Daoy (cell line): Measurements from ENCODE around the gene TMEM191B. TPM values are rescaled to one million over a fixed set of nuclear protein-coding genes. Genes with fewer than 3 reads are reported as not detected.
"Not testable (repeated sequence)": the region's sequence is repeated elsewhere in the genome, so short reads cannot be mapped to it uniquely, and the experiment has no call there.

Experiments used
- DNase-seq: peaks from one replicate; pipeline ENCODE4 v3.0.0-alpha.2; 2015; ENCODE audit warnings: low read depth
- total RNA-seq: library from RNA; depleted of rRNA; stranded (reverse); fragments of >200 nt; shearing (Covaris generic); gene quantifications from 2 replicates; pipeline ENCODE4 v1.2.3, GENCODE V29; 2014; rRNA removed

TMEM191B gene
- total RNA-seq = 27.4 TPM in 1 of 2 replicates, not detected in the other

DNA sequence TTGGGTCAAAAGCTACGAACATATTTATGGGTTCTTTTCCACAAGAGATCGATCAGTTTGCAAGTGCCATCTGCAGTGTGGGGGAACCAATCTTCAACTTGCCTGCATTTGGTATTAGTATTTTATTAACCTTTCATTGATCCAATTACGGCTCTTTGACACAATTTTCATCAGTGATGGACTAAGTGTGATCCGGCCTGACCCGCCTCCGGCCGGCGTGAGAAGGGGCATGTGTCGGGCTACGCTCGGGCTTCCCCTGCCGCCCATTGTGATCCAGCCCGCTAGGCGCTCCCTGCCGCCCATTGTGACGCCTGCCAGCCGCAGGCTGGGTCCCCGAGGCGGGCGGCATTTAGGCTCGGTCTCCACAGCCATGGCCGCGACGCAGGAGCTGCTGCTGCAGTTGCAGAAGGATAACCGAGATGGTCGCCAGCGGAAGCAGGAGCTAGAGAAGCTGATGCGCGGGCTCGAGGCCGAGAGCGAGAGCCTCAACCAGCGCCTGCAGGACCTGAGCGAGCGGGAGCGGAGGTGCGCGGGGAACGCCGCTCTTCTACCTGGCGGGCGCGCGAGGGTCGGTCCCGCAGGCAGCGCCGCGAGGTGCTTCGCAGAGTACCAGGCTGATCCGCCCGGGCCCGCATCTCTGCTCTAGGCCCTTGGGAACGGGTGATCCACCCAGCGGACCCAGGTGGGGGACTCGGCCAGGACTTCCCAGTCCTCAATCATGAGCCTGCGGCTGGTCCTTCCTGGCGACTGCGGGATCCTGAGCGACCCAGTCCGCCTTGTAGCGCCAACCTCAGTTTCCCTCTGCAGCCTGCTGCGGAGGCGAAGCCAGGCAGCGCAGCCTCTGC lies at the start of gene TMEM191B:
Gene TMEM191B (plus strand): TSS at position 51 of the 845 bp plus-strand sequence. CDS start 179 bp downstream, at position 230.
- DNase-seq = not testable (repeated sequence)

DNA sequence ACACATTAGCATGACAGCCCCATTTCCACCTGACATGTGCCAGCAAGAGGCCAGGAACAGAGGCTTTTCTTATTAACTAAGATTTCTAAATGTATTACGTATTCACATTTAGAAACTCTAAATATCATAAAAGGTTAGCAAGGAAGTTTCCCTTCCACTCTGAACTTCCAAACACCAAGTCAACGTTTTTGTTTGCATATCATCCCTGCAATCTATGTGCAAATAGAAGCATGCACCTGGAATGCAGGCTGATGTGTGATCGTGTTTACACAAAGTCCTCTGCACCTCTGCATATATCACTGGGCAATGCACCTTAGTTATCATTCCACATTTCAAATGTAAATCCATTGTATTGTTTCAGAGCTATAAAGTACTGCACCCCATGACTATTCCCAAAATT lies 31.4 kb upstream of the TMEM191B start:
- DNase-seq = not testable (repeated sequence)

DNA sequence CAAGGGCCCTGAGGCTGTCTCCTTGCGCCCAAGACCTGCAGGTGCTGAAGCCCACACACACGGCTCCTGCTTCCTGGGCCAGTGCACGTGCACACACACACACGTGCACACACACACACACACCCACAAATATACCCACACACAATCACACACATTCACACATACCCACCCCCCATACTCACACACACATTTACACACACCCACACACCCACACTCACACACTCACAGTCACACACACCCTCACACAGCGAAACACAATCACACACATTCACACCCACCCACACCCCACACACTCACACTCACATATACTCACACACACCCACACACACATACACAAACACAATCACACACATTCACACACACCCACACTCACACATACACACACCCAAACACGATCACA lies 16.3 kb upstream of the TMEM191B start:
- DNase-seq = not testable (repeated sequence)

DNA sequence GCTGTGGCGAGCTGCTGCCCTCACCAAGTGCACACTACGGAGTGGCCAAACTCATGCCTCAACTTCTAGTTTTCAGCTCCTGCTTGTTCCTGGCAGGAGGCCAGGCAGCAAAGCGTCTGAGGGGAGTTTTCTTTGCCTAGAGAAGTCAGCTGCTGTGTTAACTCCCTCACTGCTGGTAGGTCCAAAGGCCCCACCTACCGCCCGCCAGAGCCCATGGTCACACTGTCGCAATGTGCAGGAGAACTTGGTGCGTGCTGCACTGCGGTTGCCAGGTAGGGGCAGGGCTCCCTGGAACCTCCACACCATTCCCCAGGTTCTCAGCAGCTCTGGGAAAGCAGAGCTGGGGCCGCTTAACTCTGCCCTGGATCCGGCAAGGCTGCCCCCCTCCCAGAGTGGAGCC lies 15.2 kb upstream of the TMEM191B start:
- not testable (repeated sequence) for DNase-seq

DNA sequence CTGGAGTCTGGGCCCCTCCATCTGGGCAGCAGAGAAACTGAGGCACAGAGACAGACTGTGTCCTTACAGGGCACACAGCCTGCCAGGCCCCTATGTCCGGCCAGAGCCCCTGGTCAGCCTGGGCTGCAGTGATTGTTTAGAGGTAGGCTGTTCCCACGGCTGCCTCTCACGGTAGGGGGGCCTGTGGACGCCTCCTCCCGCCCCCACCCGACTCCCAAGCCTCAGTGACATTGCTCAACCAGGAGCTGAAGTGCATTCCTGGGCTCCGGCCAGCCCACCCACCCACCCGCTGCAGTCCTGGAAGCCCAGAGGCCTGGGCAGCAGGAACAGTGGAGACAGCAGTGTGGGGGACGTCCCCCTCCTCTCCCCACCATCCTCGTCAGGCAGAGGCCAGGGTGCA lies 14.1 kb upstream of the TMEM191B start:
- not testable (repeated sequence) for DNase-seq

DNA sequence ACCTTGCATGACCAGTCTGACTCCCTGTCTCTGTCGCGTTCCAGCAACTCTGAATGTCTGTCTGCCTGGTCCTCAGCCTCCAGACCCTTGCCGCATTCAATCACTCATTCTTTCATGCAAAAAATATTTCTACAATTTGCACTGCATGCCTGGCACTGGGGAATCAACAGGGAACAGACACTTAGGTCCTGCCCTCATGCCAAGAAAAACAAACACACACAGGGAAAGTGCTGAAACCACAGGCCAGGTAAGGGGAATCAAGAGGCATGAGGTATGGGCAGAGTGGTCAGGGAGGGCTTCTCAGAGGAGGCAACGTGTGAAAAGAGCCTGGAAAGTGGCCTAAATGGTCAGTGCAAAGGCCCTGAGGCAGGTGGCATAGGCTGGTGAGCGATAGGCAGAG lies 9.5 kb upstream of the TMEM191B start, which contains the start of gene GGTLC3:
Gene GGTLC3 (minus strand): TSS at position 101 of the 400 bp plus-strand sequence. CDS start 264 bp downstream, outside the sequence.
- DNase-seq = not testable (repeated sequence)

DNA sequence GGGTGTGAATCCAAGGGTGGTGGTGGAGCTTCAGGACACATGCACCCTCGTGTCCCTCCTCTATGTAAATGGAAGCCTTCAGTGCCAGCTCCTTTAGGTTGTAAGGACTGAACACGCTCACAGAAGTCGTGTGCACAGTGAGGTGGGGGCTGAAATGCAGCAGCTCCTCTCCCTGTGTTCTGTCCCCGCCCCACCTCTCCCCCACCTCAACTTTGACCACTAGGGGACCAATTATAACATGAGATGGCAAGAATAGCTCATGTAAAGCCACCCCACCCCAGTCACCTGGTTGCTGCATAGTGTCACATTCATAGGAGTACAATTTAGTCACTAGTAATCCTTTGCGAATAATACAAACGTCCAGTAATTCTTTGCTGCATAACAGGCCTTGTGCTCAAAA lies 4.8 kb upstream of the TMEM191B start:
- not testable (repeated sequence) for DNase-seq

DNA sequence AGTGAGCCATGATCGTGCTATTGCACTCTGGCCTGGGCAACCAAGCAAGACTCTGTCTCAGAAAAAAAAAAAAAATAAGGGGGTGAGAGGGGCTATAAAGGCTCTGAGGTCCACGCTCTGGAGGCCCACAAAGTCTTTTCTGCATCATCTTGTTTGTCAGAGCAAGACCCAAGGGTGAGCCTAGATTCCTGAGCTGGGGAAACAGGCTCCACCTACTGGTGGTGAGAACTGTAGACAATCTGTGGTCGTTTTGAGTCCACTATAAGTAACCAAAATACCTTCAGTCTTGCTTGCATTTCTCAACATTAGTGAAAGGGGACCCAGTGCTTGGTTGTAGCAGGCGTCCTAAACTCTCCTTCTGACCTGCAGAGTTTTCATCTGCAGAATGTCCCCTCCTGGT lies 4.3 kb upstream of the TMEM191B start:
- DNase-seq = not testable (repeated sequence)

DNA sequence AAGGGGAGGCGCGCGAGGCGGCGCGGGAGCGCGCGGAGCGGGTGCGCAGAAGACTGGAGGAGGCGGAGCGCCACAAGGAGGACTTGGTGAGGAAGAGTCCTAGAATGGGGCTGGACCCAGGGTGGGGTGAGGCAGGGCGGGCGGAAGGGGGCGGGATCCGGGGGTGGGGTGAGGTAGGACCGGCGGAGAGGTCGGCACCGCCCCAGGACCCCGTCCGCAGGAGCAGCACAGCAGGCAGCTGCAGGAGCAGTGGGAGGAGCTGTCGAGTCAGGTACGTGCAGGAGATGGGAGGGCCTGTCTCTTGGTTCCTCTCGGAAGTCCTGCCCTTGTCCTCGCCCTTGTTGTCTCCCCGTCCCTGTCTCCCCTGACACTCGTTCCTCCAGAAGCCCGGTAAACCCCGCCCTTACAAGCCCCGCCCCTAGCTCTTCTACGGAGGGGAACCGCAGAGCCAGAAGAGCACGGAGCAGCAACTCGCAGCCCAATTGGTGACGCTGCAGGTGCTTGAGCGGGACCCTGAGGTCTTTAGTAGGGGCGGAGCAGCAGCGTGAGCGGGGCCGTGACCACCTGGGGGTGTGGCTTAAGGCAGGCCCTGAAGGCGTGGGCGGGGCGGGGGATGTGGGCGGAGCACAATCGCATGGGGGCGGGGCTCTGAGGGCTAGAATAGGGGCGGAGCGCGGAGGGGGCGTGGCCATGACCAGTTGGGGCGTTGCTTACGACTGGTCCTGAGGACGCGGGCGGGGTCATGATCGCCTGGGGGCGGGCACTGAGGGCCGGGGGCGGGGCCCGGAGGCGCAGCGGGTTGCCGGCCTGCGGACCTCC lies 1.2 kb downstream of the TMEM191B start:
- DNase-seq = peak; percentile 56

DNA sequence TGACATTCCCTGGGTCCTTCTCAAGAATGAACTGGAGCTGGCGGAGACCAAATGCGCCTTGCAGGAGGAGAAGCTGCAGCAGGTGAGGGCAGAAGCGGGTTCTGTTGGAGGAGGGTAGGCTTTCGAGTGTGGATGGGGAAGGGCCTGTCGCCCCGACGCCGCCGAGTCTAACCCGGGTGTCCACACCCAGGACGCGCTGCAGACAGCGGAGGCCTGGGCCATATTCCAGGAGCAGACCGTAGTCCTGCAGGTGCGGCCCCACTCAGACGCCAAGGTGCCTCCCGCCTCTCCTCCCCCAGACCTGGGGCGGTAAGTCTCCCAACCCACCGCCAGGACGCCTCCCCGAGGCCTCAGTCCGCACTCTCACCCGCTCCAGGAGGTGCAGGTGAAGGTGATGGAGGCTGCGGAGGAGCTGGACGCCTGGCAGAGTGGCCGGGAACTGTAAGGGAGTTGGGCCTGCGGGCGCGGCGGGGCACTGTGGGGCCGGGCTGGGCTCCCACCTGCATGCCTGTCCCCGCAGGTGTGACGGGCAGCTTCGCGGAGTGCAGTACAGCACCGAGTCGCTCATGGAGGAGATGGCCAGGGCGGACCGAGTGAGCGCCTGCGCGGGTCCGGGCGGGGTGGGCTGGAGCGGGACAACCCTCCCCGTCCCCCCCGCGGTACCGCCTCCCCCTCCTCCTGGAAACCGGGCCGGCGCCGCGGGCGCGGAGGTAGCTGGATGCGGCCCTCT lies 2.0 kb downstream of the TMEM191B start:
- DNase-seq = not testable (repeated sequence)

DNA sequence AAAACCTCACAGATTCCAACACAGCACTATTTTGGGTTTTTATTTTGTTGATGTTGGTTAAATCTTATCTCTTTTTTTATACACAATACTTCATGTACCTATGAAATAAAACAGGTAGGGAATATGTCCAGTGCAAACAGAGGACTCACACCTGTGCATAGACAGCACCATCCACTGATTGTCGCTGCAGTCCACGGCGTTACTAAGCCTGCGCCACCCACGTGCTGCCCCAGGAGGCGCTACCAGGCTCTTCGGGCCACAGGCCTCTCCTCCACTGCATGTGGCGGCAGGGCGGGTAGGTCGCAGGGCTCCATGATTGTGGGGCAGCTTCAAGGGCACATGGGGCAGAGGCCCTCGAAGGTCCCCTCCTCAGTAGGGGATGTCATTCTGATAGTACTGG lies 6.0 kb downstream of the TMEM191B start:
- not testable (repeated sequence) for DNase-seq

DNA sequence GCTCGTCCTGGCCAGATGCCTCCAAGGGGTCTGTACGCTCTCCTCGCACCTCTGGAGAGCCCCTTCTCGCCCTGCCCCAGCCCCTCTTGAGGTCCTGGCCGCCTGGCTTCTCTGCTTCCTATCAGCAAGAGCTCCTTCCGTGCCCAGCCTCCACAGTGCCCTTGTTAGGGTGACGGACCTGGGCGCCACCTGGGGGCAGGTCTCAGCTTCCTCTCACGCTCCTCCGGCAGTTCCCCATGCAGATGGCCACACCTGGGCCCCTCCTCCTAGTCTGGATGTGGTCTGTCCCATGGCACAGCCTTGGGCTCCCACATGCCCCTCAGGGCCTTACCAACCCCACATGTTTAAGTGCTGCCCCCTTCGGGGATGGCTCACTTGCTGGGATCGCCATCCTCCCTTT lies 6.7 kb downstream of the TMEM191B start:
- not testable (repeated sequence) for DNase-seq

DNA sequence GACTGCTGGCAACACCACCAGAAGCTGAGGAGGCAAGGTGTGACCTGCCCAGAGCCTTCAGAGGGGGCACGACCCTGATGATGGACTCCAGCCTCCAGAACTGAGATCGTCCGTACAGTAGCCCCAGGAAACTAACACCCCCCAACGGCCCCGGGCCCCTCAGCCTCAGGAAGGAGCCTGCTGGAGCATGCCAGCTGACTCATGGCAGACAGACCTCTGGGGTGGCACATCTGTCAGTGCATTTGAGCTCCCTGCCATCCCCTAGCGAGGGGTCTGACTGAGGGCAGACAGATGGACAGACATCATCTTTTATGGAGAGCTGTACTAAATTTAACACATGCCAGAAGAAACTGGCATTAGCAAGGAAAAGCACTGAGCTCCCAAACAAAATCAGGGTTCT lies 12.4 kb downstream of the TMEM191B start:
- not testable (repeated sequence) for DNase-seq

DNA sequence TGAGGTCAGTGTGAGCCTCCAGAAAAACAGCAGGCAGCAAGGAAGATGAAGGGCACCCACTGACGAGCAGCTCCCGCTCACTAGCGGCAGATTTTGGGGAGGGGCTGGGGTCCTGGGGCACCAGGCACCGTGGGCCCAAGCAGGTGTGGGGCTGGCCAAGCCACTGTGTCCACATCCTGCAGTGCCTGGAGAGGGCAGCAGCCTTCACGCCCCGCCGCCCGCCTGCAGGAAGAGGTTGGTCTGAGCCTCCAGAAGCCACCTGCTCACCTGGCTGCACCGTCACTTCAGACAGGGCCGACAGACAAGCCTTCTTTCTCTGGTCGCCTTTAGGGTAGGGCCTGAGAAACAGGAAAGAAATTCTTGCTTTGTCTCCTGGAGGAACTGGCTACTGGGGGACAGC lies 15.8 kb downstream of the TMEM191B start:
- not testable (repeated sequence) for DNase-seq

DNA sequence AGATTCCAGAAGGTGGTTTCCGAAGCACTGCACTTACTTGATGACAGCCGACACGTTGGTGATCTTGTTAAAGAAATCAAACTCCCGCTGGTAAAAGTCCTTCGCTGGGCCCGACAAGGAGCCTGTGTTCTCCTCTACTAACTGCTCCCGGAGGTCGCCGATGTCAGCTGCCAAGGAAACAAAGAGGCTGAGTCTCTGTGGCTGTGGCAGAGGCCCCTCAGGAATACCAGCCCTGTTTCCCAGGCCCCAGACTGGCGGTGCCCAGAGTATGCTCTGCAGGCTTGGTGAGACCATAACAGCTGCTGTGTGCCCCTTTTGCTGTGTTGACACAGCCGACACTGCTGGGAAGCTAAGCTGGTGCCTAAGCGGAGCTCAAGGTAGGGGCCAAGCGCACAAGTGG lies 17.0 kb downstream of the TMEM191B start:
- DNase-seq = not testable (repeated sequence)

DNA sequence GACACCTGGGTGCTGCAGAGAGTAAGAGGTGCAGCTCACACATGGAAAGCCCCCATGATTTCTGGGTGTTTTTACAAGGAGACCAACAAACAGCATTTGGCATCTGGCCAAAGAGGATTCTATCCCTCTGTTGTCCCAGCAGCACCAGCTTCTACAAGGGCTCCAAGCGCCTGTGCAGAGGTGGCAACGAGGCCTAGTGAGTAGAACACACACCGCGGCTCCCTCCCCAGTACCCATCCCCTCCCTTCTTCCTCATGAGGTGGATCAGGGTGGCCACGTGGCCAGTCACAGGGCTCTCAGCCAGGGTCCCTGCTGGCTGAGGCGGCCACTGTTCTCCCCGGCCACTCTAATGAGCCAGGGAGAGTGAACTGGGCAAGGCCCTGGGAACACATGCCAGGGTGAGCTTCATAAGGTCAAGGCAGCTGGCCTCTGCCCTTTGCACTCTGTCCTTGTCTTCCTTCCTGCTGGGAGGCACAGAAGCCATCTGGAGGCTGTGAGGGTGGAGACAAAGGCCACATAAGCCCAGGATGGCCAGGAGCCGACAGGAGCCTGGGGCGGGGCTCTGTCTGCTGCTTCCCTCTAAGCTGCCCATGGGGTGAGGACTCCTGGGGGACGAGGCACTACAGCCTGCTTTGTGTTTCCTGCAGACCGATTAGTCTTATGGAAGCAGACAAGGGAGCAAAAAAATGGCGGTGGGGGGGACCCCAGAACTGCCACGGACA lies 22.0 kb downstream of the TMEM191B start:
- DNase-seq = not testable (repeated sequence)

DNA sequence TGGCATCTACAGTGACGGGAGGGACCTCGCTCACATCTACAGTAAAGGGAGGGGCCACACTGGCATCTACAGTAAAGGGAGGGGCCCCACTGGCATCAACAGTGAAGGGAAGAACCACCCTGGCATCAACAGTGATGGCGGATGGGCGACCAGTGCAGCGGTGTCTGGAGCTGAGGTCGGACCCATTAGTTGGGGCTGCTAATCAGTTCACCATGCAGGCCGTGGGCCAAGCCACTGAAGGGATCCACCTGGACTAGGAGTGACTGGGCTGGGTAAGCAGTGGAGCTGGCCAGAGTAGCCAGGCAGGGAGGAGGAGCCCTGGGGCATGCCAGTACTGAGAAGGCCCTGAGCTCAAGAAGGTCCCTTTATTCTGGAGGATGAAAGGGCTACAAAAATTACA lies 23.4 kb downstream of the TMEM191B start:
- not testable (repeated sequence) for DNase-seq

DNA sequence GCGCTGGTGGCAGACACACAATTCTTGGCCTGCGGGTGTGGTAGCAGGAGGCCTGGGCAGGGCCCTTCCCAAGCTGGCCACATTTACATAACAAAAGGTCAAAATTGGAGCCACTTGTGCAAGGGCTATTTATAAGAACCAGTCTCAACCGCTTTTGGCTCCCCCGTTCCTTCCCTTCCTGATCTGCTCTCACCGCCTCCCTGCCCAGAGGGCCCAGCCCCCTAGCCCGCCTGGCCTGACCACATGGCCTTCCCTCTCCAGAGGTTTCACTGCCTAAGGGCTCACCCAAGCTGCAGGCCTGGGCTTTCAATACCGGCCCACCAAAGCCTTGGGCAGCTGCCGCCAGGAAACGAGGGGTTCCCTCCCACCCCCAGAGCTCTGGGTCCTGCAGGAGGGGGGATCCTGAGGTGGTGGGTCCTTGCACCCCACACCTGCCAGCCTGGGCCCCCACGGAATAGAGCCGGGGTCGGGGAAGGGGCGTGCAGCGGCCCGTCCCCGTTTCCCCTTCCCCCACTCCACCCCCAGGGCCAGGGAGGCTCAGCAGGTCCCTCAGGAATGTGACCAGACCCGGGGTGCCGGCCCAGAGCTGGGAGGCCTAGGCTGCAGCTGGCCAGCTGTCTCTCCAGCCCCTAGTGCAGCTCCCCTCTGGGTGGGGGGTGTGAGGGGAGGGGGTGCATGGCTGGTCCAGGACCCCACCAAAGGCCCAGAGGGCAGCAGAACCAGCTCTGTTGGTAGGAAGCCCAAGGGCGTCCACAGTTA lies 25.4 kb downstream of the TMEM191B start:
- DNase-seq = not testable (repeated sequence)

DNA sequence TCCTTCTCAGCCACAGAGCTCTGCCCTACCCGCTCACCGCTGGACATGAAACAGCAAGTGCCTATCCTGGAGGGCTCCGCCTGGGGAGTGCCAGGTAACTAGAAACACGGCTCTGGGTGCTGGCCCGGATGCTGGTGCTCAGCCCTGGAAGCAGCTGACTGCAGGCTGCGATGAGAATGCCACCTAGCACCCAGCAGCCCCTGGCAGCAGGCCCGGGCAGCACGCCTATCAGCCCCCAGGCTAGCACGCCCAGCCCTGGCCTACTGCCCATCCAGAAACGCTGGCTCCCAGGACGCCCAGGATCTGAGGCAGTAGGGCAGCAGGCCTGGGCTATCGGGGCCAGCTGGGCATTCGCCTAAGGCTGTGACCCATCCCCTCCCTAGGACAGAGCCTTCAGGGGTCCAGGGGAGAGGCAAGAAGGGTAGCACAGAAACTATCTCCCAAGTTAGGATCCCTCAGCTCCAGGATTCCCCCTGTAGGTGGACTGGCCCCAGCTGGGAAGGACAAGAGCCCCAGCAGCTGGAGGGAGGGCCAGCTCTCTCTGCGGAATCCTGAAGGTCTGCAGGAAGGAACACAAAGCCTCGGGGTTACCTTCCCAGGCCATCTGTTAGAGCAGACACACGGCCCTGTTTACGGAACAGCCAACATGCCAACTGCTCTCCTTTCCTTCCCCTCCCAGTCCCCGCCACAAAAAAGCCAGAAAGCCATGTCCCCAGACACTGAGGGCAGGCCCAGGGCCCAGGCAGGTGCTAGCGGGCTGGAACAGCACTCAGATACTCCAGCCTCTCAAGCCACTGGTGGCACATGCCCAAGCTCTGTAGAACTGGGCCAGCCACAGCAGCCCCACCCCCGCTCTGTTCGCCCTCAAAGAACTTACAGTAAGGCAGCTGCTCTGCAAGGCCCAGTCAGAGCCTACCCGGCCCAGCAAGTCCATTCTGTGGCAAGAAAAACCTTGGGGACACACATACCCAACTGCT lies 27.0 kb downstream of the TMEM191B start:
- not testable (repeated sequence) for DNase-seq
